ENCODE results near the gene MPPE1.

DNA sequence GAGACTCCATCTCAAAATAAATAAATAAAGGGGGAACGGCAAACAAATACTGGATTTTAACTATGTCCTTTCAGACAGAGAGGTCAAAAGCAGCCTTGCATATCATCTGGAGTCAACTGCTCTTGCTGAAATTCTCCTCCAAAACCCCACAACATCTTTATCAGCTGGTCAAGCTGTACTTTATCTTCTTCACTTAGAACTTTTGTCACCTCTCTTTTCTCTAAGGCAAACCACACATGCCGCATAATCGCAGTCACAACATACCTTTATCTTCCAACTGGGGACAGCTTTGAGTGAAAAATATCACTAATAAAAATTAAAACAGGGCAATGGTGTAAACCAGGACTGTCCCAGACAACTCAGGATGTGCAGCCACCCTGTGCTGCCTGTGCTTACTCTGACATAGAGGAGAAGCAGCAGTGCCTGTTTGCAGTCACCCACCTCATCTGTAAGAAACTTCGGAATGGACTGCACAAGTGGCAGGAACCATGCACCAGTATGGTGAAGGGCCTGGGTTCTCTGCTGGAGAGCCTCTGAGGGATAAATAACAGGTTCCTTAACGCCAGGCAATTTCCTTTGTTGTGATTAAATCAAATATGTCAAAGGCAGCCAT lies 6.2 kb downstream of the MPPE1 start:
- TF ChIP-seq CTCF (IDR thresholded peaks at IDR 0.05; ENCODE audit: poor library complexity, severe bottlenecking) (no peak), EP300 (conservative IDR thresholded peaks at IDR 0.05; ENCODE audit: poor library complexity, severe bottlenecking) (no peak), POLR2AphosphoS5 (IDR thresholded peaks at IDR 0.05) (no peak), RAD21 (conservative IDR thresholded peaks at IDR 0.05) (no peak), TAF1 (IDR thresholded peaks at IDR 0.05; ENCODE audit: low read depth) (no peak), EZH2 (IDR thresholded peaks at IDR 0.05; ENCODE audit: borderline replicate concordance, insufficient read depth, low read length, poor library complexity, severe bottlenecking) (no peak)
- TF ChIP-seq, protein P1, sequence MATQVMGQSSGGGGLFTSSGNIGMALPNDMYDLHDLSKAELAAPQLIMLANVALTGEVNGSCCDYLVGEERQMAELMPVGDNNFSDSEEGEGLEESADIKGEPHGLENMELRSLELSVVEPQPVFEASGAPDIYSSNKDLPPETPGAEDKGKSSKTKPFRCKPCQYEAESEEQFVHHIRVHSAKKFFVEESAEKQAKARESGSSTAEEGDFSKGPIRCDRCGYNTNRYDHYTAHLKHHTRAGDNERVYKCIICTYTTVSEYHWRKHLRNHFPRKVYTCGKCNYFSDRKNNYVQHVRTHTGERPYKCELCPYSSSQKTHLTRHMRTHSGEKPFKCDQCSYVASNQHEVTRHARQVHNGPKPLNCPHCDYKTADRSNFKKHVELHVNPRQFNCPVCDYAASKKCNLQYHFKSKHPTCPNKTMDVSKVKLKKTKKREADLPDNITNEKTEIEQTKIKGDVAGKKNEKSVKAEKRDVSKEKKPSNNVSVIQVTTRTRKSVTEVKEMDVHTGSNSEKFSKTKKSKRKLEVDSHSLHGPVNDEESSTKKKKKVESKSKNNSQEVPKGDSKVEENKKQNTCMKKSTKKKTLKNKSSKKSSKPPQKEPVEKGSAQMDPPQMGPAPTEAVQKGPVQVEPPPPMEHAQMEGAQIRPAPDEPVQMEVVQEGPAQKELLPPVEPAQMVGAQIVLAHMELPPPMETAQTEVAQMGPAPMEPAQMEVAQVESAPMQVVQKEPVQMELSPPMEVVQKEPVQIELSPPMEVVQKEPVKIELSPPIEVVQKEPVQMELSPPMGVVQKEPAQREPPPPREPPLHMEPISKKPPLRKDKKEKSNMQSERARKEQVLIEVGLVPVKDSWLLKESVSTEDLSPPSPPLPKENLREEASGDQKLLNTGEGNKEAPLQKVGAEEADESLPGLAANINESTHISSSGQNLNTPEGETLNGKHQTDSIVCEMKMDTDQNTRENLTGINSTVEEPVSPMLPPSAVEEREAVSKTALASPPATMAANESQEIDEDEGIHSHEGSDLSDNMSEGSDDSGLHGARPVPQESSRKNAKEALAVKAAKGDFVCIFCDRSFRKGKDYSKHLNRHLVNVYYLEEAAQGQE (IDR thresholded peaks at IDR 0.05; ENCODE audit: borderline replicate concordance) = no peak
